Thoracic aorta (tissue), 2 donors: Measurements from ENCODE around the gene STRN4. TPM values are rescaled to one million over a fixed set of nuclear protein-coding genes. Genes with fewer than 3 reads are reported as not detected.

Source experiments
- ATAC-seq: fragments of 150-250 bp; one replicate; pipeline ENCODE4 v1.8.0; 2017; ENCODE audit warnings: low read depth; ENCODE audit not compliant: insufficient number of reproducible peaks, low FRiP score
- DNase-seq: peaks from one replicate; pipeline ENCODE4 v3.0.0-alpha.2; 2020; ENCODE audit warnings: low spot score
- H3K27ac ChIP-seq, 2 donors: fragments of 200-600 bp; sonication (generic); 1 replicate in 1 of 2; 2 replicates in 1 of 2; pipeline ENCODE4 v1.5.1; 2016; ENCODE audit warnings: mild to moderate bottlenecking in 2 of 2, moderate library complexity in 2 of 2
- H3K27me3 ChIP-seq: fragments of 200-600 bp; sonication (generic); replicated peaks from 2 replicates; pipeline ENCODE4 v1.6.0; 2016; ENCODE audit warnings: mild to moderate bottlenecking; ENCODE audit not compliant: insufficient read depth
- H3K36me3 ChIP-seq: fragments of 200-600 bp; sonication (generic); one replicate; pipeline ENCODE4 v1.5.1; 2016
- H3K4me1 ChIP-seq, 2 donors: fragments of 200-600 bp; sonication (generic); 1 replicate in 1 of 2; 2 replicates in 1 of 2; pipeline versions ENCODE4 v1.5.1 to v1.6.0; 2016; ENCODE audit warnings: low read depth in 2 of 2, mild to moderate bottlenecking in 1 of 2; ENCODE audit not compliant: control insufficient read depth in 1 of 2
- H3K4me3 ChIP-seq: fragments of 200-600 bp; sonication (generic); 2 replicates; pipeline ENCODE4 v1.5.1; 2016; ENCODE audit warnings: mild to moderate bottlenecking
- H3K9me3 ChIP-seq: fragments of 200-600 bp; sonication (generic); 2 replicates; pipeline ENCODE4 v1.5.1; 2016
- CTCF ChIP-seq: fragments of 200-600 bp; sonication (generic); IDR thresholded peaks from one replicate; pipeline ENCODE4 v1.5.1; 2019; ENCODE audit warnings: antibody characterized with exemption
- total RNA-seq, 2 donors: library from RNA; depleted of rRNA; stranded (reverse); fragments of >200 nt; gene quantifications; one replicate each; pipeline versions ENCODE4 v1.1.0 to v1.2.3, GENCODE V29; 2016

STRN4 gene
- total RNA-seq, 2 donors from 2014 or later: 60.9 to 66.7 TPM

GRCh38 chr19:46732172-46732938, 13.9 kb downstream of the STRN4 start:
- no peaks in the 10 kb centered on the region for H3K9me3 ChIP-seq
- TF ChIP-seq CTCF: no peak
- peaks cover 52% of the 10 kb centered on the region for H3K36me3 ChIP-seq
- no peak for ATAC-seq
- no peak overlapping the region for H3K27ac ChIP-seq
- H3K27me3 ChIP-seq: no peaks in the 10 kb centered on the region
- peaks cover 0 to 20% of the 10 kb centered on the region in 2 donors for H3K4me1 ChIP-seq
- DNase-seq: no peak
- no peak overlapping the region for H3K4me3 ChIP-seq

- no peak for DNase-seq
- H3K27ac ChIP-seq: no peak overlapping the region
Measured at GRCh38 chr19:46731584-46731983, 14.7 kb downstream of the STRN4 start.

GRCh38 chr19:46731007-46731501, 15.2 kb downstream of the STRN4 start:
- no peak overlapping the region for H3K4me3 ChIP-seq
- no peaks in the 10 kb centered on the region for H3K9me3 ChIP-seq
- no peak overlapping the region for H3K27ac ChIP-seq
- H3K36me3 ChIP-seq: peaks cover 64% of the 10 kb centered on the region
- DNase-seq (no peak), ATAC-seq (no peak)
- H3K4me1 ChIP-seq: peaks cover 0 to 14% of the 10 kb centered on the region in 2 donors
- no peaks in the 10 kb centered on the region for H3K27me3 ChIP-seq
- TF ChIP-seq CTCF: no peak

More at GRCh38 chr19:46731584-46731983, 14.7 kb downstream of the STRN4 start:
- ATAC-seq: no peak
- no peak for TF ChIP-seq CTCF
- Histone ChIP-seq H3K27me3 (no peaks in the 10 kb centered on the region), H3K4me1 (peaks cover 0 to 15% of the 10 kb centered on the region in 2 donors), H3K4me3 (no peak overlapping the region), H3K9me3 (no peaks in the 10 kb centered on the region), H3K36me3 (peaks cover 60% of the 10 kb centered on the region)

GRCh38 chr19:46730595-46730994, 15.7 kb downstream of the STRN4 start:
- no peaks in the 10 kb centered on the region for H3K27me3 ChIP-seq
- ATAC-seq (no peak), DNase-seq (no peak)
- no peak for TF ChIP-seq CTCF
- H3K4me3 ChIP-seq: no peak overlapping the region
- H3K36me3 ChIP-seq: peaks cover 68% of the 10 kb centered on the region
- H3K9me3 ChIP-seq: no peaks in the 10 kb centered on the region
- H3K4me1 ChIP-seq: peaks cover 0 to 14% of the 10 kb centered on the region in 2 donors
- H3K27ac ChIP-seq: no peak overlapping the region

GRCh38 chr19:46730187-46730586, 16.1 kb downstream of the STRN4 start:
- no peak overlapping the region for H3K4me3 ChIP-seq
- no peaks in the 10 kb centered on the region for H3K9me3 ChIP-seq
- H3K27ac ChIP-seq: no peak overlapping the region
- ATAC-seq (no peak), DNase-seq (no peak)
- no peaks in the 10 kb centered on the region for H3K27me3 ChIP-seq
- H3K4me1 ChIP-seq: peaks cover 0 to 14% of the 10 kb centered on the region in 2 donors
- peaks cover 72% of the 10 kb centered on the region for H3K36me3 ChIP-seq
- TF ChIP-seq CTCF: no peak
